ENCODE results near the gene RNF145. TPM values are rescaled to one million over a fixed set of nuclear protein-coding genes. Genes with fewer than 3 reads are reported as not detected.

RNF145 gene
- total and polyA plus RNA-seq, 2 of the 13 experiments (the other 11 are each of a cell fraction or from before 2014, with no cell fraction given): 24.6 TPM

GRCh38 chr5:159152876-159153275 lies 56.5 kb downstream of the RNF145 start:
- in situ Hi-C loops (cut with HindIII; ENCODE audit: extremely low pct_ligation_motif_present, low pct_unique_long_range_greater_than_20kb): no loop called here
- intact Hi-C loops (cut with micrococcal nuclease; ENCODE audit: unreplicated experiment): no loop called here
- POLR2A ChIA-PET: no interaction called here

More at GRCh38 chr5:159152876-159153275, 56.5 kb downstream of the RNF145 start:
- Histone ChIP-seq H3K27me3 (ENCODE audit: control insufficient read depth in 1 of 2, insufficient read depth in 2 of 2, low read length in 2 of 2) (no peaks in the 10 kb centered on the region), H3K4me1 (ENCODE audit: insufficient read depth, low read length) (0 out of 2 replicates have a peak, but pooled peaks cover 4% of the 10 kb centered on the region), H3K4me3 (replicated peaks in 1 of 3; ENCODE audit: insufficient read depth in 1 of 3, low read depth in 2 of 3, low read length in 3 of 3) (no peak overlapping the region), H4K20me1 (ENCODE audit: insufficient read depth, low read length) (0 out of 2 replicates have a peak, but pooled peaks cover 5% of the 10 kb centered on the region), H2AFZ (ENCODE audit: low read length) (no peak overlapping the region), H3K9ac (ENCODE audit: insufficient read depth, low read depth, low read length) (no peak overlapping the region), H3K36me3 (replicated peaks in 1 of 2; ENCODE audit: control insufficient read depth in 1 of 2, insufficient read depth in 2 of 2, low read length in 2 of 2) (peaks cover under 1 to 2% of the 10 kb centered on the region in 2 experiments; a peak in 3 of 5 replicates), H3K4me2 (ENCODE audit: low read depth, low read length) (no peak overlapping the region), H3K9me3 (ENCODE audit: low read length) (no peaks in the 10 kb centered on the region), H3K79me2 (ENCODE audit: insufficient read depth, low read length) (no peaks in the 10 kb centered on the region), H3K27ac (ENCODE audit: extremely low read length, insufficient read depth, low read length) (no peak overlapping the region)
- DNase-seq (ENCODE audit: low spot score) (no peak), ATAC-seq (no peak), FAIRE-seq (no peak)
- WGBS (ENCODE audit: low lambda C conversion rate): 73% methylated on average over 2 of the region's 2 CpGs
- BruUV-seq (replicated peaks): no TSS peak
- CTCF ChIA-PET (ENCODE audit: low intra/inter-chr PET ratio, low total read pairs): no interaction called here
- TF ChIP-seq REL (CRISPR knock-in tag; conservative IDR thresholded peaks at IDR 0.05) (no peak), ZNF558 (CRISPR knock-in tag; IDR thresholded peaks at IDR 0.05; ENCODE audit: borderline replicate concordance) (no peak), SALL2 (CRISPR knock-in tag; IDR thresholded peaks at IDR 0.05) (no peak), ZKSCAN1 (IDR thresholded peaks at IDR 0.05; ENCODE audit: low read length) (no peak), RORA (CRISPR knock-in tag; IDR thresholded peaks at IDR 0.05) (no peak), ZNF83 (CRISPR knock-in tag; IDR thresholded peaks at IDR 0.05; ENCODE audit: borderline replicate concordance) (no peak), HHEX (CRISPR knock-in tag; IDR thresholded peaks at IDR 0.05) (no peak), AGO1 (IDR thresholded peaks at IDR 0.05; ENCODE audit: low read depth, low read length, poor library complexity, severe bottlenecking) (no peak), ZNF264 (CRISPR knock-in tag; IDR thresholded peaks at IDR 0.05) (no peak), ZFP36 (IDR thresholded peaks at IDR 0.05; ENCODE audit: borderline replicate concordance, low read depth, low read length, partially characterized antibody) (no peak), ZNF503 (CRISPR knock-in tag; IDR thresholded peaks at IDR 0.05) (no peak), ZNF253 (CRISPR knock-in tag; IDR thresholded peaks at IDR 0.05; ENCODE audit: borderline replicate concordance) (no peak), HOXA9 (CRISPR knock-in tag; IDR thresholded peaks at IDR 0.05; ENCODE audit: borderline replicate concordance) (no peak), ZNF260 (CRISPR knock-in tag; IDR thresholded peaks at IDR 0.05; ENCODE audit: borderline replicate concordance, low read depth) (no peak), CEBPZ (IDR thresholded peaks at IDR 0.05; ENCODE audit: low read length) (no peak), ETV5 (CRISPR knock-in tag; IDR thresholded peaks at IDR 0.05; ENCODE audit: borderline replicate concordance) (no peak), ATF7 (IDR thresholded peaks at IDR 0.05) (no peak), ATF7 (CRISPR knock-in tag; IDR thresholded peaks at IDR 0.05) (no peak)

Data from HepG2 (cell line).